ENCODE measurements around the gene SEC14L1. TPM values are rescaled to one million over a fixed set of nuclear protein-coding genes. Genes with fewer than 3 reads are reported as not detected.

The SEC14L1 gene
- total RNA-seq, 4 donors from 2014 or later = 72.8 to 330 (median 113) TPM

- TF ChIP-seq CTCF (IDR thresholded peaks at IDR 0.05) = no peak
- ATAC-seq (ENCODE audit: low FRiP score) (no peak), DNase-seq (ENCODE audit: low spot score) (no peak)
These were observed 64.8 kb downstream of the SEC14L1 start for GRCh38 chr17:77205396-77206125.

DNA sequence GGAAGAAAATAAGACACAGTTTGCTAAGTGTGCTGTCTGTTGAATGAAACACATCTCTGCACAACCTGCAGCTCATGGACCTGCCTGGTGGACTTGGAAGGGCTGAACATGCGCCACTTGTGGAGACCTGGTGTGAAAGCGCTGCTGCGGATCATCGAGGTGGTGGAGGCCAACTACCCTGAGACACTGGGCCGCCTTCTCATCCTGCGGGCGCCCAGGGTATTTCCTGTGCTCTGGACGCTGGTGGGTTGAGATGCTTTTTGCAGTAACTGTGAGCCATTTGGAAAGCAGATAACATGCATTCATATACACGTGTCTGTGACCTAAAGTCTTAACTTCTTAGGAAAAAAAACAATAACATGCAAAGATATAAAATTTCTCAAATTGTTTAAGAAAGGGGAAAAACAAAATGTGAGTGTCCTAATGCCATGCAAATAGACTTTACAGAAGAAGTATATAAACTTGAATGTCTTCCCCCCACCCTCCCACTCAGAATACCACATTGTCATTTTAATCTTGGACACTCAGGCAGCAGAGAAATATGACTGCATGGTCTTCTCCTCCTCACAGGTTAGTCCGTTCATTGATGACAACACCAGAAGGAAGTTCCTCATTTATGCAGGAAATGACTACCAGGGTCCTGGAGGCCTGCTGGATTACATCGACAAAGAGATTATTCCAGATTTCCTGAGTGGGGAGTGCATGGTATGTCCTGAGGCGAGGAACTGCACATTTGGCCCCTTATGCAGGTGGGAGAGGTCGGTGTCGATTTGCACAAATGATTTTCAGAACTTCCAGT lies 65.6 kb downstream of the SEC14L1 start:
- no peak for TF ChIP-seq CTCF (IDR thresholded peaks at IDR 0.05)
- DNase-seq (ENCODE audit: low spot score) = no peak
- no peak for ATAC-seq (ENCODE audit: low FRiP score)

GRCh38 chr17:77207689-77208216 lies 67.0 kb downstream of the SEC14L1 start:
- ATAC-seq (ENCODE audit: low FRiP score) (no peak), DNase-seq (ENCODE audit: low spot score) (no peak)
- no peak for TF ChIP-seq CTCF (IDR thresholded peaks at IDR 0.05)

DNA sequence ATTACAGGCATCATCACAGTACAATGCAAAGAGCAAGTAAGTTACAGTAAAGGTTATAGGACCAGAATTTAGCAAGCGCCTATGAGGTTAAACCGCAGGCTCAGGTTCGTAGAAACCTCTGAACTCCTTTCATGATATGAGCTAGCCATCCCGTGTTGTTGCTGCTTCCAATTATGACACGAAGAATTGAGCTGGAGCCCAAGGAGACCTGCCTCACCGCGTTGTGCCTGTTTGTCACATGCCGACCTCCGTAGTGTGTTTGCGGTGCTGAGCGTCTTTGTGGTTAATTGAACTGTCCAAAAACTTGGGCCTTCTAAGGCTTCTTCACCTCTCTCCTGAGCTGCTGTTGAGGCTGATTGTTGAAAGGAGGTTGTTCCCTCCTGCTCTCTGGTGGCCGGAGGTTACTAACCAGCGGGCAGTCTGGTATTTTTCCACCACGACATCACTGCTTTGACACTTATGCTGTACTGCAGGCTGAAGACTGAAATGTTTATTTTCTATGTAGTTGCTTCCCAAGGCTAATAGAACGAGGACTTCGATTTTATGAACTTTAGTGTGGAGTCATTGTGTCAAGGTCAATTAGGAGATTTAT lies 67.5 kb downstream of the SEC14L1 start:
- no peak for TF ChIP-seq CTCF (IDR thresholded peaks at IDR 0.05)
- ATAC-seq (ENCODE audit: low FRiP score) = no peak
- DNase-seq (ENCODE audit: low spot score) = no peak

DNA sequence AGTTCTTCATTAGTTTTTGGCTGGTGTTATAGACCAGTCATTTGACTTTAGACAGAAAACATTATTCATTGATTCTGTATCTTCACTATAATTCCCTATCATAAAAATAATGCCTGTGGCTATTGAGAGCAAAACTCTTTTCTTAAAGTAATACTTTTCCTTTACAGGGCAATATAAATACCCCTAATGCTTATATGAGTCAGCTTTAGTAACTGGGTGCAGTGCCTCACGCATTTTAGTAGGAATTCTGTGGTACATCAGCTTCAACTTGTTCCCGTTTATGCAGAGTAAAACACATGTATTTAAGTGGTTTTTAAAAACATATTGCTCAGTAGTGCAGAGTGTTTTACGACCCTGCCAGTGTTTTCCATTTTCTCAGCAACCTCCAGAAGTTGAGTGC lies 68.1 kb downstream of the SEC14L1 start:
- no peak for ATAC-seq (ENCODE audit: low FRiP score)
- TF ChIP-seq CTCF (IDR thresholded peaks at IDR 0.05) = no peak

DNA sequence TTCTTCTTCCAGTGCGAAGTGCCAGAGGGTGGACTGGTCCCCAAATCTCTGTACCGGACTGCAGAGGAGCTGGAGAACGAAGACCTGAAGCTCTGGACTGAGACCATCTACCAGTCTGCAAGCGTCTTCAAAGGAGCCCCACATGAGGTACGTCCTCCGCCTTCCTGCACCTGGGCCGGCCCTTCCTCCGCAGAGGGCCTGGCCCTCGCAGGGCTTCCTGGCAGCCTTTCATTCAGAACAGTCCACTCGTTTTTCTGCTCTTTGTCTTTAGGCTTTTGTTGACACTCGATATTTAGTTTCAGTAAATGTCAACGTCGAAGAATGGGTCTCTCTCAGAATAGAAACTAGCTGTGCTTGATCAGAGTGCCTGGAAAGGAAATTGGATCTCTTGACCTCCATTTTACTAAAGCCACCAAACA lies 68.6 kb downstream of the SEC14L1 start:
- DNase-seq (ENCODE audit: low spot score) = no peak

More for the DNA sequence above, 68.1 kb downstream of the SEC14L1 start:
- no peak for DNase-seq (ENCODE audit: low spot score)

More for the DNA sequence above, 68.6 kb downstream of the SEC14L1 start:
- no peak for TF ChIP-seq CTCF (IDR thresholded peaks at IDR 0.05)
- ATAC-seq (ENCODE audit: low FRiP score) = no peak

Data from omental fat pad (tissue), 4 donors.